Measurements from ENCODE around the gene OAS3.

DNA sequence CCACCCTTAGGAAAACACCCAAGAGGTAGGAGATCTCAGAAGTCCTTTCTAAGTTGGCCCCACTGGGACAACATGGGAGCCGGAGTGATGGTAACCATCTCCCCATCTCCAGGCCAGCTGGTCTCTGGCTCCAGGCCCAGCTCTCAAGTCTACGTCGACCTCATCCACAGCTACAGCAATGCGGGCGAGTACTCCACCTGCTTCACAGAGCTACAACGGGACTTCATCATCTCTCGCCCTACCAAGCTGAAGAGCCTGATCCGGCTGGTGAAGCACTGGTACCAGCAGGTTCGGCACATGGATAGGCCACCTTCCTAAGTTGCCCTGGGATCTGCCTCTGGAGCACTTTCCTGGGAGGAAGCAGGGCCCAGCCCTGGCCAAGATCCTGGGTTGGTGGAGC lies 29.0 kb downstream of the OAS3 start:
- TF ChIP-seq, protein P1, sequence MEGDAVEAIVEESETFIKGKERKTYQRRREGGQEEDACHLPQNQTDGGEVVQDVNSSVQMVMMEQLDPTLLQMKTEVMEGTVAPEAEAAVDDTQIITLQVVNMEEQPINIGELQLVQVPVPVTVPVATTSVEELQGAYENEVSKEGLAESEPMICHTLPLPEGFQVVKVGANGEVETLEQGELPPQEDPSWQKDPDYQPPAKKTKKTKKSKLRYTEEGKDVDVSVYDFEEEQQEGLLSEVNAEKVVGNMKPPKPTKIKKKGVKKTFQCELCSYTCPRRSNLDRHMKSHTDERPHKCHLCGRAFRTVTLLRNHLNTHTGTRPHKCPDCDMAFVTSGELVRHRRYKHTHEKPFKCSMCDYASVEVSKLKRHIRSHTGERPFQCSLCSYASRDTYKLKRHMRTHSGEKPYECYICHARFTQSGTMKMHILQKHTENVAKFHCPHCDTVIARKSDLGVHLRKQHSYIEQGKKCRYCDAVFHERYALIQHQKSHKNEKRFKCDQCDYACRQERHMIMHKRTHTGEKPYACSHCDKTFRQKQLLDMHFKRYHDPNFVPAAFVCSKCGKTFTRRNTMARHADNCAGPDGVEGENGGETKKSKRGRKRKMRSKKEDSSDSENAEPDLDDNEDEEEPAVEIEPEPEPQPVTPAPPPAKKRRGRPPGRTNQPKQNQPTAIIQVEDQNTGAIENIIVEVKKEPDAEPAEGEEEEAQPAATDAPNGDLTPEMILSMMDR (conservative IDR thresholded peaks at IDR 0.05; ENCODE audit: low read depth, low read length), result no peak
- no peak for TF ChIP-seq EZH2phosphoT487 (IDR thresholded peaks at IDR 0.05; ENCODE audit: borderline replicate concordance, low read length)
- no peak for TF ChIP-seq EZH2 (IDR thresholded peaks at IDR 0.05; ENCODE audit: low read length, unreplicated experiment)
